ENCODE measurements around the gene SPECC1L. TPM values are rescaled to one million over a fixed set of nuclear protein-coding genes. Genes with fewer than 3 reads are reported as not detected.

SPECC1L gene
- total and polyA plus RNA-seq, 10 of the 15 experiments (the other 5 are each of a cell fraction or from before 2014, with no cell fraction given), result 1.9 to 40.6 (median 19.1) TPM

DNA sequence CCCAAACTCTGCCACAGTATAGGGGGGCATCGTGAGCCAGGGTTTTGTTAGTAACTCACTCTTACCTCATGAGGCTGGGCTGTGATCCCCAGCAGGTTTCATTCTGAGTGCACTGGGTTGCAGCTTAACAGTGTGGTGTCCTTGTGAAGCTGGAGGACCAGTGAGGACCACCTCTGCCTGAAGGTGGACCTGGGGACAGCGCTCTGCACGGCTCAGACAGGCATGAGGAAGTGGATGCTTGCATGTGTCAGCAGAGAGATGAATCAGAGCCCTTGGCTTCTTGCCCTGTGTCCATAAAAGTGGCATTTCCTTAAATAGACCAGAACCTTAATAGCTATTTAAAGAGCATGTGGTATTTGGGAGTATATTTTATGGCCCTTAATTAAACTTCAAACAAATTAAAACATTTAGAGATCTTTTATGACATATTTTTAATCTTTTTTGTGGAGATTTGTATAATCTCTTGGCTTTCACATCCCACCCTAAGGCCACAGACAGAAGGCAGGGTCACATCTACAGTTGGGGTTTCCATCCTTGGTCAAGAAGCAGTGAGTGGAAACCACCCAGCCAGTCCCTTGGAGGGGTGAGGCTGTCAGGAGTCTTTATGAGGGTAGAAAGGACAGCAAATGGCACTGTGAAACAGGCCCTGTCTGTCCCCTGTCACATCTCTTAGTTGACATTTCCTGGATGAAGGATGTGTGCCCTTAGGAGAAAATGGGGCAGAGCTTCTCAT, 132.0 kb downstream of the SPECC1L start (continued):
- no peak for TF ChIP-seq TCF3 (IDR thresholded peaks at IDR 0.05; ENCODE audit: borderline replicate concordance, insufficient read depth, low read depth, low read length)
- TF ChIP-seq, protein P1, sequence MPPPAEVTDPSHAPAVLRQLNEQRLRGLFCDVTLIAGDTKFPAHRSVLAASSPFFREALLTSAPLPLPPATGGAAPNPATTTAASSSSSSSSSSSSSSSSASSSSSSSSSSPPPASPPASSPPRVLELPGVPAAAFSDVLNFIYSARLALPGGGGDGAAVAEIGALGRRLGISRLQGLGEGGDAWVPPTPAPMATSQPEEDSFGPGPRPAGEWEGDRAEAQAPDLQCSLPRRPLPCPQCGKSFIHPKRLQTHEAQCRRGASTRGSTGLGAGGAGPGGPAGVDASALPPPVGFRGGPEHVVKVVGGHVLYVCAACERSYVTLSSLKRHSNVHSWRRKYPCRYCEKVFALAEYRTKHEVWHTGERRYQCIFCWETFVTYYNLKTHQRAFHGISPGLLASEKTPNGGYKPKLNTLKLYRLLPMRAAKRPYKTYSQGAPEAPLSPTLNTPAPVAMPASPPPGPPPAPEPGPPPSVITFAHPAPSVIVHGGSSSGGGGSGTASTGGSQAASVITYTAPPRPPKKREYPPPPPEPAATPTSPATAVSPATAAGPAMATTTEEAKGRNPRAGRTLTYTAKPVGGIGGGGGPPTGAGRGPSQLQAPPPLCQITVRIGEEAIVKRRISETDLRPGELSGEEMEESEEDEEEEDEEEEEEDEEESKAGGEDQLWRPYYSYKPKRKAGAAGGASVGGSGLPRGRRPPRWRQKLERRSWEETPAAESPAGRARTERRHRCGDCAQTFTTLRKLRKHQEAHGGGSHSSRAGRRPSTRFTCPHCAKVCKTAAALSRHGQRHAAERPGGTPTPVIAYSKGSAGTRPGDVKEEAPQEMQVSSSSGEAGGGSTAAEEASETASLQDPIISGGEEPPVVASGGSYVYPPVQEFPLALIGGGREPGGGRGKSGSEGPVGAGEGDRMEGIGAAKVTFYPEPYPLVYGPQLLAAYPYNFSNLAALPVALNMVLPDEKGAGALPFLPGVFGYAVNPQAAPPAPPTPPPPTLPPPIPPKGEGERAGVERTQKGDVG (CRISPR knock-in tag; IDR thresholded peaks at IDR 0.05), result no peak
- TF ChIP-seq MEF2B (IDR thresholded peaks at IDR 0.05; ENCODE audit: partially characterized antibody, poor library complexity, severe bottlenecking), result peak; percentile 68
- TF ChIP-seq, protein P2, sequence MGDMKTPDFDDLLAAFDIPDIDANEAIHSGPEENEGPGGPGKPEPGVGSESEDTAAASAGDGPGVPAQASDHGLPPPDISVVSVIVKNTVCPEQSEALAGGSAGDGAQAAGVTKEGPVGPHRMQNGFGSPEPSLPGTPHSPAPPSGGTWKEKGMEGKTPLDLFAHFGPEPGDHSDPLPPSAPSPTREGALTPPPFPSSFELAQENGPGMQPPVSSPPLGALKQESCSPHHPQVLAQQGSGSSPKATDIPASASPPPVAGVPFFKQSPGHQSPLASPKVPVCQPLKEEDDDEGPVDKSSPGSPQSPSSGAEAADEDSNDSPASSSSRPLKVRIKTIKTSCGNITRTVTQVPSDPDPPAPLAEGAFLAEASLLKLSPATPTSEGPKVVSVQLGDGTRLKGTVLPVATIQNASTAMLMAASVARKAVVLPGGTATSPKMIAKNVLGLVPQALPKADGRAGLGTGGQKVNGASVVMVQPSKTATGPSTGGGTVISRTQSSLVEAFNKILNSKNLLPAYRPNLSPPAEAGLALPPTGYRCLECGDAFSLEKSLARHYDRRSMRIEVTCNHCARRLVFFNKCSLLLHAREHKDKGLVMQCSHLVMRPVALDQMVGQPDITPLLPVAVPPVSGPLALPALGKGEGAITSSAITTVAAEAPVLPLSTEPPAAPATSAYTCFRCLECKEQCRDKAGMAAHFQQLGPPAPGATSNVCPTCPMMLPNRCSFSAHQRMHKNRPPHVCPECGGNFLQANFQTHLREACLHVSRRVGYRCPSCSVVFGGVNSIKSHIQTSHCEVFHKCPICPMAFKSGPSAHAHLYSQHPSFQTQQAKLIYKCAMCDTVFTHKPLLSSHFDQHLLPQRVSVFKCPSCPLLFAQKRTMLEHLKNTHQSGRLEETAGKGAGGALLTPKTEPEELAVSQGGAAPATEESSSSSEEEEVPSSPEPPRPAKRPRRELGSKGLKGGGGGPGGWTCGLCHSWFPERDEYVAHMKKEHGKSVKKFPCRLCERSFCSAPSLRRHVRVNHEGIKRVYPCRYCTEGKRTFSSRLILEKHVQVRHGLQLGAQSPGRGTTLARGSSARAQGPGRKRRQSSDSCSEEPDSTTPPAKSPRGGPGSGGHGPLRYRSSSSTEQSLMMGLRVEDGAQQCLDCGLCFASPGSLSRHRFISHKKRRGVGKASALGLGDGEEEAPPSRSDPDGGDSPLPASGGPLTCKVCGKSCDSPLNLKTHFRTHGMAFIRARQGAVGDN (IDR thresholded peaks at IDR 0.05), result peak; percentile 76; the same call in 1 of the 2 replicates
- TF ChIP-seq, protein P3, sequence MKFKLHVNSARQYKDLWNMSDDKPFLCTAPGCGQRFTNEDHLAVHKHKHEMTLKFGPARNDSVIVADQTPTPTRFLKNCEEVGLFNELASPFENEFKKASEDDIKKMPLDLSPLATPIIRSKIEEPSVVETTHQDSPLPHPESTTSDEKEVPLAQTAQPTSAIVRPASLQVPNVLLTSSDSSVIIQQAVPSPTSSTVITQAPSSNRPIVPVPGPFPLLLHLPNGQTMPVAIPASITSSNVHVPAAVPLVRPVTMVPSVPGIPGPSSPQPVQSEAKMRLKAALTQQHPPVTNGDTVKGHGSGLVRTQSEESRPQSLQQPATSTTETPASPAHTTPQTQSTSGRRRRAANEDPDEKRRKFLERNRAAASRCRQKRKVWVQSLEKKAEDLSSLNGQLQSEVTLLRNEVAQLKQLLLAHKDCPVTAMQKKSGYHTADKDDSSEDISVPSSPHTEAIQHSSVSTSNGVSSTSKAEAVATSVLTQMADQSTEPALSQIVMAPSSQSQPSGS (IDR thresholded peaks at IDR 0.05; ENCODE audit: low read length), result no peak
- TF ChIP-seq PML (IDR thresholded peaks at IDR 0.05; ENCODE audit: low read length), result no peak
- peak; percentile 52; the same call in 1 of the 2 replicates for TF ChIP-seq ATF7 (IDR thresholded peaks at IDR 0.05; ENCODE audit: low read depth)
